Stimulated activated CD4-positive, alpha-beta T cell treated with anti-CD3 and anti-CD28 coated beads, Interleukin-12 subunit alpha, Interleukin-12 subunit beta, amount 100 ng/mL, for 4 hours (primary cell): ENCODE data around the gene CTIF.
"Not testable (repeated sequence)": the region's sequence is repeated elsewhere in the genome, so short reads cannot be mapped to it uniquely, and the experiment has no call there.

ENCODE experiments used
- DNase-seq: peaks from one replicate; pipeline ENCODE4 v3.0.0-alpha.2; 2020

Gene CTIF

DNA sequence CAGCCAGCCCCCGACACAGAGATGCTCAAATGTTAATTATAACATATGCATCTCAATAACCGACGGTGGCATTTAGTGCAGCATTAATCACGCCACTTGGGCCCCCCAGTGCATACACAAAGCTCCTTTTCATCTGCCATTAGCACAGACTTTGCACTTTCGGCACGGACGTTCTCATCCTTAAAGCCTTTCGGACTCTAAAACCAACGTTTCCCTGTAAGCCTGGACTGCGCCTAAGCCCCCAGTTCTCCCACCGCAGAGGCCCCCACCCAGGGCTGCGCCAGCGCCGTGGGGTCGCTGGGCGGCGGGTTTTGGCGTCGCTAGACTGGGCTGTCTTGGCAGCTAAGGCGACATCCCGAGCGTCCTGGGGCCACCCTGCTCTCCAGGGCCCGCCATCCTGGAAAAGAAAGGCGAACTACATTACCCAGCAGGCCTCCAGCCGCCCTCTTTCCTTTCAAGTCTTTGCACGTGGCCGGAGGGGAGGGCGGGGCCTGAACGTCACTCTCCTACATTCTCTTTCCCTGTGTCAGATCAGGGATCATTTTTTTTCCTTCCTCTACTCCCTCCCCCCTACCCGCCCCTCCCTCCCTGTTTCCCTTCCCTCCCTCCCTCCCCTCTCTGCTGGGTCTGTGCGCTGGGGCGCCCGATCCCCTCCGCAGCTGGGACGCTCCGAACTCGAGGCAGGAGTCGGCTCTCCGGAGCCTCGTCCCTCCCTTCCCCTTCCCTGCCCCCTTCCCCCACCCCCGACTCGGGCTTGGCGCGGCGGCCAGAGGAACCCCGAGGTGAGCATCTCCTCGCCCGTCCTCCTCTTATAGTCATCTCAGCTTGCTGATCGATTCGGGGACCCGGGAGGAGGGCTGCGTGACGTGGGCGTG, at the start of gene CTIF:
Gene CTIF, plus strand, starts transcription at position 501 of the 875 bp plus-strand sequence. CDS start 80,535 bp downstream, outside the sequence.
- DNase-seq, result peak; percentile 66

- no peak for DNase-seq
Observed at GRCh38 chr18:48490641-48491293, 48.1 kb upstream of the CTIF start.

DNA sequence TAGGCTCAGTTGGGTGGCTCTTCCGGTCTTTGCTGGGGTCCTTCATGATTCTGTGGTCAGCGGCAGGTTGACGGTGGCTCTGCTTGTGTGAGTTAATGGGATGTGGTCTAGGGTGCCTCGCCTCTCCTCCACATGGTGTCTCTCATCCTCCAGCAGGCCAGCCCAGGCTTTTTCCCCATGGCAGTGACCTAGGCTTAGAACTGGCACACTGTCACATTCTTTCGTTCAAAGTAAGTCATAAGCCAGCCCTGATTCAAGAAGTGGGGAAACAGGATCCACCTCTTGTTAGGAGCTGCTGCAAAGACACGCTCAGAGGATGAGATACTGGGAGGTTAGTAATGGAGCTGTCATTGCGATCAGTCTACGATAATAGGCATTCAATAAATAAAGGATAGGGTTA, 46.0 kb upstream of the CTIF start:
- DNase-seq, result no peak

DNA sequence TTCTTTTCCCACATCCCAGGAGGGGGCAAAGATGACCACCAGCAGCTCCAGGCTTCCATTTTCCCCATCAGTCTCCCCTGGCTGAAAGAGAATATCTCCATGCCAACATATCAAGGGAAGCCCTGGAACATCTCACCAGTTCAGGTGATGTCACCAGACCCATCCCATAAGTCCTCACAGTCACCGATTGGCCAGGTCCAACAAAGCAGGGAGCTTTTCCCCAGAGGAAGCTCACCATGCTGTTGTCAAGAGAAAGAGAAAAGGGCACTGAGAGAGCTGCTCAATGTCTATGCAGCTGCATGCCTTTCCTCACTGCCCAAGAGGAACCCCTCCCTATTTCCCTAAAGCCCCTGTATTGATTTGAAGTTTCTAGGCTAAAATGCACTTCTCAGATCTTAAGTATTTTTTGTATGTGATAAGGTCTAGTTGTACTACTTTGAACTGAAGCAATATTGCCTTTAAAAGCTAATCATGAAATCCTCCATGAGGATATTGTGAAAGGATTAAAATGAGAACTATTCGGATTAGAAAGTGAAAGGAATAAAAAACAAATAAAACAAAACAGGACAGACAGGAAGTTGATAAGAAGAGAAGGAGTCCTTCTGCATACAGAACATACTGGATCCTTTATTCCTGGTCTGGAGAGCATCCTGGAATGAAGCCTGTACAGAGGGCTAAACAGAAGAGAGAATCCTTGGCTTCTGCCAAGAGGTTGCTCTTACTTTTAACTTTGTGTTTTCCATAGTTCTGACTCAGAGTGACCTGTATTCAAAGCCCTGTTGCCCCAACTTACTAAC, 45.2 kb upstream of the CTIF start:
- DNase-seq, result no peak

DNA sequence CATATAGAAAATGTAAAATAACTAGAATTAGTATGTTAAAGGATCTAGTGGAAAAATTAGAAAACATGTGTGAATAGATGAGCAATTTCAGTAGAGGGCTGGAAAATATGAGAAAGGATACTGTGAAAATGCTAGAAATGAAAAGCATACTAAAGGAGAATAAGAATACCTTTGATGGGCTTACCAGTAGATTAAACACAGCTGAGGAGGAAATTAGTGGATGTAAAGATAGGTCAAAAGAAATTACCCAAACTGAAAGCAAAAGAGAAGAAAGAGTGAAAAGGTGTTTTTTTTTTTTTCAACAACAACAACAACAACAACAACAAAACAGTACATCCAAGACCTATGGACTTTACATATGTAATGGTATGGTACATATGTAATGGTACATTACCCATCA, 41.0 kb upstream of the CTIF start:
- no peak for DNase-seq

- DNase-seq, result no peak
Observed at GRCh38 chr18:48500517-48500916, 38.3 kb upstream of the CTIF start.

DNA sequence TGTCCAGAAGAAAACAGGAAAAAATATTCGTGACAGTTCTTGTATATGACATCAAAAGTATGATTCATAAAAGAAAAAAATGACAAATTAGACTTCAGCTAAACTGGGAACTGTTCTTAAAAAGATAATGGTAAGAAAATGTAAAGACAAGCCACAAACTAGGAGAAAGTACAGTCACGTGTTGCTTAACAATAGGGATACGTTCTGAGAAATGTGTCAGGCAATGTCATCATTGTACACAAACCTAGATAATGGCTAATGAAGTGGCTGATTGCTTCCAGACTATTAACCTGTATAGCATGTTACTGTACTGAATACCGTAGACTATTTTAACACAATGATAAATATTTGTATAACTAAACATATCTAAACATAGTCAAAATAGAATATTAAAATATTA, 35.9 kb upstream of the CTIF start:
- no peak for DNase-seq

GRCh38 chr18:48504819-48505218, 34.0 kb upstream of the CTIF start:
- DNase-seq, result no peak

GRCh38 chr18:48506983-48507568, 31.8 kb upstream of the CTIF start:
- not testable (repeated sequence) for DNase-seq

- DNase-seq, result not testable (repeated sequence)
Observed at GRCh38 chr18:48512498-48512897, 26.3 kb upstream of the CTIF start.

- DNase-seq, result no peak
Observed at GRCh38 chr18:48514786-48515185, 24.0 kb upstream of the CTIF start.

- DNase-seq, result no peak
Observed at GRCh38 chr18:48517048-48517447, 21.8 kb upstream of the CTIF start.

DNA sequence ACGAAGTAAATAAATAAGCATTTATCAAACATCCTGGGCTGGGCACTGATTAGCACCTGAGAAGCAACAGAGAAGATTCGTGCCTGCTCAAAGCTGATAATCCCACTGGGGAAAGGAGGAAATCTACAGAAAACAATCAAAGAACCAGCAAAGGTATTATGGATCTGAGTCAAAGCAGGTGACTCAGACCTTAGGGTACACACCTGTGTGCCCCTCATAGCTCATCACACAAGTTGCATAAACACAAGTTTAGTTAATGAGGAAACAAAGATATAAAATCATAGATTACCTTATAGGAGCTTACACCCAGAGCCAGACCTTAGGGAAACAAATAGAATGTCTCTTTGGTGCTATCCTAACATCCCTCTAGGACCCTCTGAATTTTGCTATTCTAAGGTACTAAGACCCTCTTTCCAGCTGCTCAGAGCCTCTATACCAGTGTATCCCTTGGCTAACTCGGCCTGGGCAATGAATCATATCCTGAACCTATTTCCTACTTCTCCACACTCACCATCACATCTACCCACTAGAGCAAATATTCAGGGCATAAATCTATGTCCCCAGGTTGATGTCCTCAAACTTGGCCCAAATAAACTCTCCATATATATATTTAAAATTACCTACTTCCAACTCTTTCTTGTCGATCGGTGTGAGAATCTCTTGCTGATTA, 19.3 kb upstream of the CTIF start:
- no peak for DNase-seq

- DNase-seq, result no peak
Observed at GRCh38 chr18:48521723-48522122, 17.1 kb upstream of the CTIF start.

- no peak for DNase-seq
Observed at GRCh38 chr18:48525671-48526070, 13.2 kb upstream of the CTIF start.

GRCh38 chr18:48527461-48527860, 11.4 kb upstream of the CTIF start:
- DNase-seq, result no peak

DNA sequence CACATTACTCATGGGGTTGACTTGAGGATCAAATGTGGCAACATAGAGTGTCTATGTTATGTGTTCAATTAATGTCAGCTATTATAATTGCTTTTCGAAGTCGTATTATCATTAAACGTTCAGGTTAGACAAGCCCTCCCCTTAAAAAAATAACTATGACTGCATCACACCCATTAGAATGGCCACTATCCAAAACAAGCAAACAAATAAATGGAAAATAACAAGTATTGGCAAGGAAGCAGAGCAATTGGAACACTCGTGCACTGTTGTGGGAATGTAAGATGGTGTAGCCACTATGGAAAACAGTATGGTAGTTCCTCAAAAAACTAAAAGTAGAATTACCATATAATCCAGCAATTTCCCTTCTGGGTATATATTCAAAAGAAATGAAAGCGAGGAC, 10.0 kb upstream of the CTIF start:
- DNase-seq, result no peak

DNA sequence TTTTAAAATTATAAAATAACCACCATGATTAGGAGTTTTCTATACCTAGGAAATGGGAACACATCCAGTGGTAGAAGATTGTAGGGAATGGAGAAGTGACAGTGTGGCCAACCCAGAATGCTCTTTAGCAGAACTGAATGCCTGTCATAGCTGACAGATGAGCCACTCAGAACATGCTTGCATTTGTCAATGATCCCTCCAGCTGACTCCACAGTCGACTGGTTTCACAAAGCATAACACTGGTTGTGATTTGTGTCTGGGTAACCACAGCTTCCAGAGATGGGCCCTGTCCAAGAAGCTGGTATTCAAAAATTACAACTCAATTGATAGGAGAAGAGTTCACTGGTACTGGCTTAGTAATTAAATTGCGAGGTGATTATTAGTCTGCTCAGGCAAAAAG, 9.0 kb upstream of the CTIF start:
- no peak for DNase-seq

DNA sequence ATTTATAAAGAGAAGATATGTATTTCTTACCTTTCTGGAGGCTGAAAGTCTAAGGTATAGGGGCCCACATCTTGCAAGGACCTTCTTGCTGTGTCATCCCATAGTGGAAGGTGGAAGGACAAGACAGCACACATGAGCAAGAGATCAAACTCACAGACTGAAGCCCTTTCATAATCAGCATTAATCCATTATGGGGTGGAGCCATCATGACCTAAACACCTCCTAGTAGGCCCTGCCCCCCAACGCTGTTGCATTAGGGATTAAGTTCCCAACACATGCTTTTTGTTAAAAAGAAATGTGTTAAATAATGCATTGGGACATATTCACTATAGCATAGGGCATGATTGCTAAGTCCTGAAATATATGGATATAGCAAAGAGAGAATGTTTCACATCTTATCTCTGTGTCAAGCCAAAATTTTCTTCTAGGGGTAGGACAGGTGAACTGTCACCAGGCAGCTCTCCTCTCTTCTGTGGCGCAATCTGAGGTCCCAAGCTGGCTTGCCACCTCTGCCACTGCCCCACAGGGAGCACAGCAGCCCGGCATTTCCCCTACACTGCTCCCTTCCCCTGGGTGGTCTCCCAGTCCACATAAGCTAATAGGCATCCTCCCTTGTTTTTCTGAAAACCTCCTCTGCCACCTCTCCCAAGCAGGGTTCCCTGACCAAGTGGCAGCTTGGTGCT, 8.3 kb upstream of the CTIF start:
- no peak for DNase-seq

DNA sequence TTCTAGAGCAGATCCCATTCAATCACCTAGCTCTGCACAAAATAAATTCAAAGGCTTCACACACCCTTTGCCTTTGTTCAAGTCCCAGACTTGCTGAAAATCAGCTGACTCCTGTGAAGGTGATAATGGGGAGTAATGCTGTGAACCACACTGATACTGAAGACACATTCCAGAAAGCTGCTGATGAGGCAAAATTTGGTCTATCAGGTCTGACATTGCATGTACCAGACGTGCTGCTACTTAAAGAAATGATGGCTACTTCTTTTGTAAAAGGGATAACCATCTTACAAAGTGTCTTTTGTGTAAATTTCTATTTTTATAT, 7.8 kb upstream of the CTIF start:
- DNase-seq, result no peak

DNA sequence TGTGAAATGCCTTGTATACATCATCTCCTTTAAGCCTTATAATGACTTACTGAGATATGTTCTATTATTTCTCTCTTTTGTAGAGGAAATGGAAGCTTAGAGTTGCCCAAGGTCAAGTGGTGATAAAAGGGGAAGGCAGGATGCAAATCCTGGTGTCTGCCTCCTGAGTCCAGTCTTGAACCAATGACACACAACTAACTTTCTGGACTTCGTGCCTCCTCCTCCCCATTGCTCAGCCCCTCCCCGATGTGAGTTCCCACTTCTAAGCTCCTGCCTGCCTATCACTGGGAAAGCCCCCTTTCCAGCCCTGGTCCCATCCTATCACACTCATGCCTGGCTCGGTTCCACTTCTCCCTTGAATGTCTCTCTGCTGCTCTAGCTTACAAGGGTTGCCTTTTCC, 6.9 kb upstream of the CTIF start:
- no peak for DNase-seq
